LNCaP clone FGC (cell line): Measurements from ENCODE around the gene NUBPL.

Experiments
- DNase-seq: peaks from one replicate; pipeline ENCODE4 v3.0.0-alpha.2; 2011; ENCODE audit warnings: low read depth
- H3K4me3 ChIP-seq: 2 replicates; pipeline ENCODE4 v1.5.1; 2011; ENCODE audit warnings: mild to moderate bottlenecking, low read depth, low read length, control low read depth
- TF ChIP-seq, protein P1 (sequence below): IDR thresholded peaks from 2 replicates; pipeline ENCODE4 v1.5.1; 2012; ENCODE audit warnings: mild to moderate bottlenecking; ENCODE audit not compliant: control insufficient read depth, insufficient read depth; ENCODE audit errors: extremely low read depth

NUBPL gene

DNA sequence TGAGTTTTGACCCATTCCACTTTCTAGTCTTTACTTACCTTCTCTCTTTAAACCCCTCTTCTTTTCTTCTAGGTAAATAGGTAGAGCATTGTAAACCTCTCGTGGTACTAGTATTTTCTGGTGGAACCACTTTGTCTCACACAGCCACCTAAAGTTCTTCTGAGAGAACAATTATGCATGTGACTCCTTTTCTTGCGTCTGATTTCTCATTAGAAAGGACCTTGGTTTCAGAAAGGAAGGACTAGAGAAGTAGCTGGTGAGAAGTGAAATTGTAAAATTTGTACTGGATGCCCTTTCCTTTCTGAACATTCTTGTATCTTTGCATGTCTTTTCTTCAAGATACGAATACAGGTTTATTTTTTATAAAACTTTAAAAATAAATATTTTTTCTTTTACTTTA, 99.0 kb downstream of the NUBPL start:
- no peak overlapping the region for H3K4me3 ChIP-seq
- TF ChIP-seq, protein P1, sequence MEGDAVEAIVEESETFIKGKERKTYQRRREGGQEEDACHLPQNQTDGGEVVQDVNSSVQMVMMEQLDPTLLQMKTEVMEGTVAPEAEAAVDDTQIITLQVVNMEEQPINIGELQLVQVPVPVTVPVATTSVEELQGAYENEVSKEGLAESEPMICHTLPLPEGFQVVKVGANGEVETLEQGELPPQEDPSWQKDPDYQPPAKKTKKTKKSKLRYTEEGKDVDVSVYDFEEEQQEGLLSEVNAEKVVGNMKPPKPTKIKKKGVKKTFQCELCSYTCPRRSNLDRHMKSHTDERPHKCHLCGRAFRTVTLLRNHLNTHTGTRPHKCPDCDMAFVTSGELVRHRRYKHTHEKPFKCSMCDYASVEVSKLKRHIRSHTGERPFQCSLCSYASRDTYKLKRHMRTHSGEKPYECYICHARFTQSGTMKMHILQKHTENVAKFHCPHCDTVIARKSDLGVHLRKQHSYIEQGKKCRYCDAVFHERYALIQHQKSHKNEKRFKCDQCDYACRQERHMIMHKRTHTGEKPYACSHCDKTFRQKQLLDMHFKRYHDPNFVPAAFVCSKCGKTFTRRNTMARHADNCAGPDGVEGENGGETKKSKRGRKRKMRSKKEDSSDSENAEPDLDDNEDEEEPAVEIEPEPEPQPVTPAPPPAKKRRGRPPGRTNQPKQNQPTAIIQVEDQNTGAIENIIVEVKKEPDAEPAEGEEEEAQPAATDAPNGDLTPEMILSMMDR = no peak
- DNase-seq = no peak

DNA sequence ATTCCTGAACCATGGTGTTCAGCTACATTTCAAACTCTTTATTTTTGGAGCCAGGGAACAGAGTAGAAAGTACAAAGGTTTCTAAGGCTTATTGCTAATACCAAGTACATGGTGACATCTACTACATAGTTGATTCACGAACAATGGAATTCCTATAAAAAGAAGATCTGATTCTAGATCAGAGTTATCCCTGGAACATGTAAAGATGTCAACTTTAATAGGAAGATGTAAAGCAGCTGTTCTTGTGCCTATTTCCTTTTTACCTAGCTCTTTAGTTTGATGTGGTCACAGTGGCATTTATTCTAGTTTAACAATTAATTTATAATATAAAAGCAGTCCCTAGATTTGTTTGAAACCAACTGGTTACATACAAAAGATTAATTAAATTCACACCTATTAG, 99.5 kb downstream of the NUBPL start:
- no peak for DNase-seq
- TF ChIP-seq, protein P1 = no peak
- H3K4me3 ChIP-seq = no peak overlapping the region

DNA sequence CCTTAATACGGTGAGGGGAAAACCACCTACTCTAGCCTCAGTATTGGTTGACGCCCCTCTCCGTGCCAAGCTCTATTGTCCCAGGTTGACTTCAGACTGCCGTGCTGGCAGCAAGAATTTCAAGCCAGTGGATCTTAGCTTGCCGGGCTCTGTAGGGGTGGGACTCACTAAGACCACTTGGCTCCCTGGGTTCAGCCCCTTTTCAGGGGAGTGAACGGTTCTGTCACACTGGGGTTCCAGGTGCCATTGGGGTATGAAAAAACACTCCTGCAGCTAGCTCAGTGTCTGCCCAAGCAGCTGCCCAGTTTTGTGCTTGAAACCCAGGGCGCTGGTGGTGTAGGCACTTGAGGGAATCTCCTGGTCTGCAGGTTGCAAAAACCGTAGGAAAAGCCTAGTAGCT, 107.1 kb downstream of the NUBPL start:
- no peak for DNase-seq
- TF ChIP-seq, protein P1 = no peak

DNA sequence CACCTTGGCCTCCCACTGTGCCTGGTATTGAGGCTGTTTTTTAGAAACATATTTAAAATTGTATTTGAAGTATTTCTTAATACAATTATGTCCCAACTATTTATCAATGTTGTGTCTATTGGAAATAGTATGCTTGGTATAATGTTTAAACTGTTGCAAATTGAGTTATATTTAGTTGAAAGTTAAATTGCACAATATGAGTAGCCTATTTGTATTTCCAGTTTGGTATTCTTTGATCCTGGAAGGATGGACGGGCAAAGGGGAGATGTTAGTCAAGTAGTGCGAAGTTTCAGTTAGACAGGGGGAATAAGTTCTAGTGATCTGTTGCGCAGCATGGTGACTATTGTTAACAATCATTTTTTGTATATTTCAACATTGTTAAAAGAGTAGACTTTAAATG, 111.5 kb downstream of the NUBPL start:
- no peak overlapping the region for H3K4me3 ChIP-seq
- DNase-seq = no peak
- TF ChIP-seq, protein P1 = no peak

More for the DNA sequence above, 107.1 kb downstream of the NUBPL start:
- H3K4me3 ChIP-seq = no peak overlapping the region

DNA sequence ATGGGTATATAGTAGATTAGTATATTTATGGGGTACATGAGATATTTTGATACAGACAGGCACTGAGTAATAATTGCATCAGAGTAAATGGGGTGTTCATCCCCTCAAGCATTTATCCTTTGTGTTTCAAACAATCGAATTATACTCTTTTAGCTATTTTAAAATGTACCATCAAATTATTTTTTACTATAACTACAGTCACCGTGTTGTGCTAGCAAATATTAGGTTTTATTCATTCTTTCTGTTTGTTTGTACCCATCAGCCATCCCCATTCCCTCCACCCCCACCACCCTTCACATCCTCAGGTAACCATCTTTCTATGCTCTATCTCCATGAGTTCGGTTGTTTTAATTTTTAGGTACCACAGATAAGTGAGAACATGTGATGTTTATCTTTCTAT, 115.8 kb downstream of the NUBPL start:
- no peak overlapping the region for H3K4me3 ChIP-seq
- TF ChIP-seq, protein P1 = no peak
- DNase-seq = no peak

DNA sequence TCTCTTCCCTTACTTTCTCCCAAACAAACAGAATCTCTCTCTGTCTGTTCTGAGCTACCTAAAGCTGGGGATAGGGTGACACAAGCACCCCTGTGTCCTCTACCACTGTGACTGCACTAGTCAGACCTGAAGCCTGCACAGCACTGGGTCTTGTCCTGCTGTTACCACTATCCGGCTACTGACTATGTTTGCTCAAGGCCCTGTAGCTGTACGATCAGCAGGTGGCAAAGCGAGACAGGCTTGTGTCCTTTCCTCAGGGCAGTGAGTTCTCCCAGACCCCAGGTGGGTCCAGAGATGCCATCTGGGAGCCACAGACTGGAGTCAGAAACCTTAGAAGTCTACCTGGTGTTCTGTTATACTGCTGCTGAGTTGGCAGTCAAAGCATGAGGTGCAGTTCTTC, 116.4 kb downstream of the NUBPL start:
- TF ChIP-seq, protein P1 = no peak
- H3K4me3 ChIP-seq = no peak overlapping the region
- DNase-seq = no peak

DNA sequence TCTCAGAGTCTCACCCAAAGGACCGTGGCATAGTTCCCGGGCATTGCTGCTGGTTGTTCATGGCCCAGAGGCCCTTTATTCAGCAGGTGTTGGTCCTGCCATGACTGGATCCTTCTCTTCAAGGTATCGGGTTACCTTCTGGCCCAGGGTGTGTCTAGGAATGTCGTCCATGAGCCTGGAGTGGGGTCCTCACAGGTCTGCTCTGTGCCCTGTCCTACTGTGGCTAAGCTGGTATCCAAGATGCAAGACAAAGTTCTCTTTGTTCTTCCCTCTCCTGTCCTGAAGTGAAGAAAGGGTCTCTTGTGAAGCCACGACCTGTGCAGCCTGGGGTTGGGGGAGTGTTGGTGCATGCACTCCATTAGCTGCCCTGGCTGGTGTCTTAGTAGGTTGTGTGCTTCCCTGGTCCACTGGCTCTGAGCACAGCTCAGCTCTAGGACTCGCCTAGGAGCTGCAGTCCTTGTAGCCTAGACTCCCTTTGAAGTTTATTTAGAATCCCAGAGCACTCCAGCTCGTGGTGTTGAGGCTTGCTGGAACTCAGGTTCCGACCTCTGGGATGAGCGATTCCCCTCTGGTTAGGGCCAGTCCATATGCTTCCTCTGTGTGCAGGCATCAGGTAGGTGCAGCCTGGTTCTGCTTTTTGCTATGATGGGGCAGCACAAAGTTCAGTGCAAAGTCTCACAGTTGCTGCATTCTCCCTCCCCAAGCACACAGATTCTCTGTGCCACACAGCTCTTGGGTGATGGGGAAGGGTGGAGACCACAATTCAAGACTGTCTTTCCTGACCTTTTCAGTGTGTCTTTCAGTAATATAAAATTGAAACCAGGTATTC, 117.4 kb downstream of the NUBPL start:
- H3K4me3 ChIP-seq = no peak overlapping the region
- TF ChIP-seq, protein P1 = no peak
- DNase-seq = no peak
